HepG2 (cell line): ENCODE data around the gene CAST.

Experiments
- ARNTL ChIP-seq: sonication (generic); formaldehyde crosslinking; IDR thresholded peaks from 2 replicates; pipeline ENCODE4 v1.4.0; 2020; ENCODE audit warnings: mild to moderate bottlenecking, missing genetic modification reagents
- CTCF ChIP-seq: sonication (generic); formaldehyde crosslinking; IDR thresholded peaks from 2 replicates; pipeline ENCODE4 v1.5.0; 2020; ENCODE audit warnings: mild to moderate bottlenecking, missing genetic modification reagents, moderate library complexity
- HDAC2 ChIP-seq: sonication (generic); formaldehyde crosslinking; IDR thresholded peaks from 2 replicates; pipeline ENCODE4 v1.4.0; 2020; ENCODE audit warnings: missing genetic modification reagents
- HIVEP1 ChIP-seq: sonication (generic); formaldehyde crosslinking; IDR thresholded peaks from 2 replicates; pipeline ENCODE4 v1.4.0; 2020; ENCODE audit warnings: mild to moderate bottlenecking, missing genetic modification reagents
- PBX2 ChIP-seq: IDR thresholded peaks from 2 replicates; pipeline ENCODE4 v1.6.1; 2016; ENCODE audit warnings: control low read depth
- RAD21 ChIP-seq: fragments of 450-650 bp; formaldehyde crosslinking; IDR thresholded peaks from 2 replicates; pipeline ENCODE4 v1.5.0; 2020; ENCODE audit warnings: mild to moderate bottlenecking
- SMYD3 ChIP-seq: sonication (generic); formaldehyde crosslinking; IDR thresholded peaks from 2 replicates; pipeline ENCODE4 v1.8.1; 2023; ENCODE audit warnings: mild to moderate bottlenecking, missing genetic modification reagents
- XBP1 ChIP-seq: sonication (generic); formaldehyde crosslinking; IDR thresholded peaks from 2 replicates; pipeline ENCODE4 v1.5.0; 2020; ENCODE audit warnings: missing genetic modification reagents
- ZSCAN5A ChIP-seq: sonication (generic); formaldehyde crosslinking; IDR thresholded peaks from 2 replicates; pipeline ENCODE4 v1.8.0; 2022; ENCODE audit warnings: mild to moderate bottlenecking, missing genetic modification reagents, borderline replicate concordance

GRCh38 chr5:96709152-96709821 lies 47.1 kb downstream of the CAST start:
- TF ChIP-seq HIVEP1 (CRISPR knock-in tag) (no peak), XBP1 (CRISPR knock-in tag) (no peak), SMYD3 (CRISPR knock-in tag) (no peak), ZSCAN5A (CRISPR knock-in tag) (no peak), HDAC2 (CRISPR knock-in tag) (no peak), CTCF (CRISPR knock-in tag) (no peak), ARNTL (CRISPR knock-in tag) (no peak), PBX2 (no peak), RAD21 (CRISPR knock-in tag) (no peak)
